ENCODE data around the gene NRP2.

The NRP2 gene

GRCh38 chr2:205713086-205713485, 30.8 kb downstream of the NRP2 start:
- DNase-seq, result no peak

- no peak for DNase-seq
These were observed 31.9 kb downstream of the NRP2 start for GRCh38 chr2:205714058-205714776.

DNA sequence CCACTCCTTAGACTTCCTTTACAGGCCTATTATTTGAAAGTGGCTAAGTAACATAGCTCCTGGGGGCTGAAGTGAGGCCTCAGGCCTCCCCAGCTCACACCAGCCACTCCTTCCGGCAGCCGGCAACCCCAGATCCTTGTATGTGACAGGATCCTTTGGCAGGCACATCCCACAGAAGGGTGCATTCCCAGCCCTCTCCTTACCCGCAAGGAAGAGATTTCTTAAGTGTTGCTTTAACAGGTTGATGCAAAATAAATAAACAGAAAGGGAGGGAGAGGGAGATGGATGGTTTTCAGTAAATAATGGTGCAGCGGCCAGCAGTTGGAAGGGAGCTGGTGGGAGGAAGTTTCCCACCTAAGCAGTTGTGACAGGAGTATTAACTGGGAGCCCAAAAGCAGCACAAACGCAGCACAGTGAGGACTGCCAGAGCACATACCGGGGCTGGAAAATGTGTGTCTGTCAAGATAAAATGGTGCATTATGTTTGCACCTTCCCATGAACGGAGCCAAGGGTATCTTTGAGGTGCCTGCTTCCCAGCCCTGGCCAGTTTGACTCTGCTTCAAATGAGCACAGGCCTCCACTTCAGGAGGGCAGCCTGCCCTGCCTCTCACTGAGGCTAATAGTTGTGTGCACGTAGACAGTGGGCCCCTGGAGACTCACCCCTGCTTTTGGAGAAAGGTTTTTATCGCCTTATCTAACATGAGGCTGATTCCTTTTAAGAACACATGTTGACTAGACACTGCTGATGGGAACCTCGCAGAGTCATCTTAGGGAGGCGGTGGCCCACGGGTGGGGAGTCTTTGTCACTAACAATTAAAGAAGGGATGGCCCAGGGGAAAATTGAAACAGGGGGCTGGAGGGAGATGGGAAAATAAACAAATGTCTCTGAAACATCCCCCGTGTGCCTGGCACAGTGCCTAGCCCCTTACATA, 32.8 kb downstream of the NRP2 start:
- DNase-seq, result no peak

DNA sequence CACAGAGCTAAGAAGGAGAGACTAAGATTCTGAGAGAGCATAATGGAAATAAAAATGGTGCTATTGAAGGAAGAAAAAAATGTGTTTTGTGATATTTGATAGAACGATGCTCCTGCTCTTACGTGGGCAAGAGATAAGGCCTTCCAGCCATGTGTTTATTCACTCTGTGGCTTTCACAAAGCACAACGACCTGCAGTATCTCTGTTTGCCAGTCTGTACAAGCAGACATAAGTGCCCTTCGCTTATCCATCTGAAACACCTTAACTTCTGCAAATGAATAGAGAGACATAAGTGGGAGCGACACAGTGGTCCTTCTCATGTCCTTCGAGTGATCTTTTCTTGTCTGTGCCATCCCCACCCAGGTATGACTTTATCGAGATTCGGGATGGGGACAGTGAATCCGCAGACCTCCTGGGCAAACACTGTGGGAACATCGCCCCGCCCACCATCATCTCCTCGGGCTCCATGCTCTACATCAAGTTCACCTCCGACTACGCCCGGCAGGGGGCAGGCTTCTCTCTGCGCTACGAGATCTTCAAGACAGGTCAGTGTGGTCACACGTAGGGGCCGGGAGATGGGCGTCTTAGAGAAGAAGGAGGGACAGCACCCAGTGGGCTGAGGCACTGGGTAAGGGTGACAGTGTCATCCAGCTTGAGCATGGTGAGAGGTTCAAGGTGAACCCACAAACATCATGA, 33.7 kb downstream of the NRP2 start:
- DNase-seq, result no peak

- no peak for DNase-seq
These were observed 35.0 kb downstream of the NRP2 start for GRCh38 chr2:205717175-205717846.

GRCh38 chr2:205717999-205718398, 35.7 kb downstream of the NRP2 start:
- DNase-seq, result no peak

DNA sequence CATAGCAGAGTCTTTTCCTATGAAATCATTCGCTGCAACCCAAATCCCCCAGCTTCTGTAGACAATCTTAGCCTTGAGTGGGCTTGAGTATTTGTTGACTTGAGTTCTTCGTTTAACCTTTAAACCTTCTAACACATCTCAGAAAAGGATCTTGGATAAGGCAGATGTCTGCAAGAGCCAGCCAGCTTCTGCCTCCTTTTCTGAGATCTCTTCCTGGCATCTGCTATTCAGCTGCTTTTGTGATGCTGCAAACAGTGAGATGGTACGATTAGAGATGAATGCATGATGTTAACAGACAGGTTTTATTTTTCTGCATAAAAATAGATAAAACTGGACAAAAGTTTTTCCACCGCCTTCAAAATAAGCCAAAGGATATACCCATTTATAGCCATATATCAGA, 37.5 kb downstream of the NRP2 start:
- DNase-seq, result no peak

- DNase-seq, result no peak
These were observed 38.2 kb downstream of the NRP2 start for GRCh38 chr2:205720451-205720902.

- DNase-seq, result no peak
These were observed 38.8 kb downstream of the NRP2 start for GRCh38 chr2:205721057-205721449.

DNA sequence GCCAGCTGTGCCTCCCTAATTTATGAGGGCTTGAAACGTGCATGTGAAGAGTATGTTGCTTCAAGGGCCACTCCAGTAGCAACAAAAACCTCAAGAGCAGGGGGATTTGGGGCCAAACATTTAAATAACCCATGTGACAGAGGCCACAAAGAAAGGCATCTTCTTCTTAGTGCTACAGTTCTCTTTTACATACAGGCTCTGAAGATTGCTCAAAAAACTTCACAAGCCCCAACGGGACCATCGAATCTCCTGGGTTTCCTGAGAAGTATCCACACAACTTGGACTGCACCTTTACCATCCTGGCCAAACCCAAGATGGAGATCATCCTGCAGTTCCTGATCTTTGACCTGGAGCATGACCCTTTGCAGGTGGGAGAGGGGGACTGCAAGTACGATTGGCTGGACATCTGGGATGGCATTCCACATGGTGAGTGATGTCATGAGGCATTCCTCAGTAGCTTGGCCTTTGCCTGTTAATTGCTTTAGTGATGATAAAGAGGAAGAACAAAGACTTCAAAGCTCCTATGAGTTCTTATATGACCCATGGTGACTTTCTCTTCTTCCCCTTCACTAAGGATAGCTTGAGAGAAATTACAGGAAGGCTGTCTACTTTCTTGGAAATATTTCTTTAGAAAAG, 40.1 kb downstream of the NRP2 start:
- no peak for DNase-seq

- DNase-seq, result no peak
These were observed 40.9 kb downstream of the NRP2 start for GRCh38 chr2:205723179-205723578.

GRCh38 chr2:205725059-205725458, 42.8 kb downstream of the NRP2 start:
- no peak for DNase-seq

GRCh38 chr2:205726506-205726905, 44.2 kb downstream of the NRP2 start:
- no peak for DNase-seq

DNA sequence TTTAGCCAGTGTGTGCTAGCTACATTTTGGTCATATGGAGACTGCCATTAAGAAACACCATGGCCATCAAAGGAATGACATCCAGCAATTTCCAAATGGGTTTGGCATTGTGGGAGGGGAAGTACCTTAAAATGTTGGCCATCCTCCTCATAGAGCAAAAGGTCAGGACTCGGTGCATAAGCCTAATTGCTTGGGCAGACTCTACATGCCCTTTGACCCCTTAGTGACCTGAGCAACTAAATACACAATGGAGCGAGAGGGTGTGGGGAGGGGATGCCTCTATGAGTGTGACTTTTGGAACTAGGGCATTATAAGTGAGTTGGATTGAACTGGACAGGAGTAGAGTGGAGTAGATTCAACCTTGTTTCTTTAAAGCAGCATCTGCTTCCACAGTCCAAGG, 44.9 kb downstream of the NRP2 start:
- DNase-seq, result no peak

GRCh38 chr2:205728366-205728765, 46.1 kb downstream of the NRP2 start:
- DNase-seq, result no peak

- no peak for DNase-seq
These were observed 47.9 kb downstream of the NRP2 start for GRCh38 chr2:205730191-205730590.

- DNase-seq, result no peak
These were observed 48.6 kb downstream of the NRP2 start for GRCh38 chr2:205730701-205731582.

GRCh38 chr2:205731583-205731981, 49.3 kb downstream of the NRP2 start:
- no peak for DNase-seq

DNA sequence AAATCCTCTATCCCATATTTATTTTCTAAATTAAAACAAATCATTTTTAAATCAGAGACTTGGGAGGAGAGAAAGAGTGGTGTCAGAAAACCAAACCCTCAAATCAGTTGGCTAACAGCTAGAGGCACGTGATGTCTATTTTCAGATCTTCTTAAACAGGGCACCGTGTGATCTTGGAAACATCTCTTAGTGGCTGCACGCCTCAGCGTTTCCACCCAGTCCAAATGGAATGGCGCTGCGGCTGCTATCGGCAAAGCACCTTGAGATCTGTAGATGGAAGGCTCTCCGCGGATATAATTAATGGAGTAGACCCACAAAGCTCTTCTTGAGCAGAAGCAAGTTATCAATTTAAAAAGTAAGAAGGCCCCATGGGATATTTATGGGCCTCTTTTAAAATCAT, 50.0 kb downstream of the NRP2 start:
- DNase-seq, result no peak

- no peak for DNase-seq
These were observed 50.8 kb downstream of the NRP2 start for GRCh38 chr2:205733082-205733481.

DNA sequence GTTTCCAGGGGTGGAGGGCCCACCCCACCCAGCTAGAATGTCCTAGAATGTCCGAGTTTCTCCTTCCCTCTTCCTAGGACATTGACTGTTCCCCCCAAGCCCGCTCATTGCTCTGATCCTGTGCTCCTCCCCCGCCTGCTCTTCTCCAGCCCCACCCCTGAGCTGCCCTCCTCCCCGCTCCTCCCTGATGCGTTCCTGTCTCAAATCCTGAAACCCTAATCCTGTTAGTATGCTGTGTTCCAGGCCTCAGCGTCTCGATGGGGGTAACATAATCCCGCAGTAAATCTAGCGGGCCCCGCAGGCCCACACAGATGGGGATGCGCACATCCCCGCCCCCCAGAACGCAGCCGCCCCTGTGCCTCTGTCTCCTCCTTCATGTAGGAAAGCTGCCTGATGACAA, 51.3 kb downstream of the NRP2 start:
- no peak for DNase-seq
